Measurements from ENCODE around the gene SPEN. TPM values are rescaled to one million over a fixed set of nuclear protein-coding genes. Genes with fewer than 3 reads are reported as not detected.
A peak's percentile ranks its signal among the peaks of the same experiment; 100 is the strongest.

SPEN gene
- total RNA-seq, 5 donors from 2014 or later (not counting 1 experiment from before 2014, with no cell fraction given): 69.9 to 81.1 (median 72.1) TPM

GRCh38 chr1:15950302-15950701, 102.8 kb downstream of the SPEN start:
- Histone ChIP-seq H3K4me3 (ENCODE audit: control insufficient read depth in 1 of 2, extremely low read depth in 1 of 2, low read length in 1 of 2) (peak overlapping the region in 1 of 2 donors; percentile 37), H3K9me3 (no peaks in the 10 kb centered on the region), H3K36me3 (ENCODE audit: control insufficient read depth in 2 of 2, extremely low read depth in 1 of 2, insufficient read depth in 1 of 2, low read length in 1 of 2) (peaks cover 21 to 37% of the 10 kb centered on the region in 2 donors), H3K27me3 (replicated peaks in 1 of 2; ENCODE audit: control insufficient read depth in 2 of 2, extremely low read depth in 1 of 2, insufficient read depth in 2 of 2, low read length in 1 of 2) (no peaks in the 10 kb centered on the region), H3K4me1 (ENCODE audit: control insufficient read depth in 1 of 2, extremely low read depth in 1 of 2, insufficient read depth in 2 of 2, low read length in 2 of 2) (peaks cover 6 to 77% of the 10 kb centered on the region in 2 experiments), H3K27ac (ENCODE audit: low read length) (peak overlapping the region; percentile 94)
- H3K9me3 Mint-ChIP-seq: no peaks in the 10 kb centered on the region
- DNase-seq: peak in 2 of 35 experiments; percentile 17 to 45
- peaks cover 11% of the 10 kb centered on the region for H3K36me3 Mint-ChIP-seq
- POLR2A ChIA-PET: no interaction called here
- no peak for ATAC-seq (replicated peaks in 1 of 4)
- CTCF ChIA-PET: interaction anchor here in 1 of 2 donors (1.0 to 1.3 kb wide), 2 partner anchors 18 to 35 kb away, joined by 3 read pairs; no protein-coding TSS in a partner anchor
- peak overlapping the region; percentile 89 to 92 for H3K27ac Mint-ChIP-seq
- no CpG with 5 or more reads among the region's 4 CpGs for WGBS (ENCODE audit: insufficient coverage)
- no peaks in the 10 kb centered on the region for H3K27me3 Mint-ChIP-seq
- H3K4me3 Mint-ChIP-seq: peak overlapping the region in 2 of 3 donors; percentile 23 to 68
- peaks cover 60 to 79% (median 71%) of the 10 kb centered on the region in 3 donors for H3K4me1 Mint-ChIP-seq

- no peak overlapping the region for H3K4me3 ChIP-seq (ENCODE audit: control insufficient read depth in 1 of 2, extremely low read depth in 1 of 2, low read length in 1 of 2)
- Mint-ChIP-seq H3K9me3 (no peaks in the 10 kb centered on the region), H3K36me3 (peaks cover 11% of the 10 kb centered on the region), H3K27me3 (no peaks in the 10 kb centered on the region), H3K27ac (peak overlapping the region; percentile 89 to 92), H3K4me1 (peaks cover 64 to 84% (median 75%) of the 10 kb centered on the region in 3 donors), H3K4me3 (peak overlapping the region; percentile 23 to 68 (median 56))
- no peaks in the 10 kb centered on the region for H3K9me3 ChIP-seq
- ATAC-seq (replicated peaks in 1 of 4) (no peak), DNase-seq (peak in 4 of 35 experiments; percentile 25 to 61 (median 40))
- 100% methylated on average over 1 of the region's 10 CpGs for WGBS (ENCODE audit: insufficient coverage)
- CTCF ChIA-PET: interaction anchor here in 1 of 2 donors (1.0 to 1.3 kb wide), 2 partner anchors 18 to 35 kb away, joined by 3 read pairs; no protein-coding TSS in a partner anchor
- peaks cover 19 to 31% of the 10 kb centered on the region in 2 donors for H3K36me3 ChIP-seq (ENCODE audit: control insufficient read depth in 2 of 2, extremely low read depth in 1 of 2, insufficient read depth in 1 of 2, low read length in 1 of 2)
- no peaks in the 10 kb centered on the region for H3K27me3 ChIP-seq (replicated peaks in 1 of 2; ENCODE audit: control insufficient read depth in 2 of 2, extremely low read depth in 1 of 2, insufficient read depth in 2 of 2, low read length in 1 of 2)
- POLR2A ChIA-PET: interaction anchor here in 1 of 2 donors (0.6 kb wide), 1 partner anchor 59 kb away, joined by 9 read pairs; no protein-coding TSS in a partner anchor
- H3K27ac ChIP-seq (ENCODE audit: low read length): peak overlapping the region; percentile 94
- H3K4me1 ChIP-seq (ENCODE audit: control insufficient read depth in 1 of 2, extremely low read depth in 1 of 2, insufficient read depth in 2 of 2, low read length in 2 of 2): peaks cover 6 to 81% of the 10 kb centered on the region in 2 experiments
These were observed 103.3 kb downstream of the SPEN start for GRCh38 chr1:15950763-15951295.

- H3K9me3 ChIP-seq: no peaks in the 10 kb centered on the region
- ChIA-PET POLR2A (interaction anchor here in 1 of 2 donors (0.6 kb wide), 1 partner anchor 60 kb away, joined by 9 read pairs; no protein-coding TSS in a partner anchor), CTCF (interaction anchor here in 1 of 2 donors (1.0 to 1.3 kb wide), 2 partner anchors 17 to 34 kb away, joined by 3 read pairs; no protein-coding TSS in a partner anchor)
- H3K4me3 ChIP-seq (ENCODE audit: control insufficient read depth in 1 of 2, extremely low read depth in 1 of 2, low read length in 1 of 2): no peak overlapping the region
- peaks cover 12 to 85% of the 10 kb centered on the region in 2 experiments for H3K4me1 ChIP-seq (ENCODE audit: control insufficient read depth in 1 of 2, extremely low read depth in 1 of 2, insufficient read depth in 2 of 2, low read length in 2 of 2)
- H3K27ac ChIP-seq (ENCODE audit: low read length): peak overlapping the region; percentile 94
- Mint-ChIP-seq H3K4me3 (peak overlapping the region in 1 of 3 donors; percentile 8), H3K27ac (peak overlapping the region; percentile 89 to 92), H3K4me1 (peaks cover 71 to 89% (median 83%) of the 10 kb centered on the region in 3 donors), H3K36me3 (peaks cover 6% of the 10 kb centered on the region), H3K9me3 (no peaks in the 10 kb centered on the region), H3K27me3 (no peaks in the 10 kb centered on the region)
- peaks cover 14 to 24% of the 10 kb centered on the region in 2 donors for H3K36me3 ChIP-seq (ENCODE audit: control insufficient read depth in 2 of 2, extremely low read depth in 1 of 2, insufficient read depth in 1 of 2, low read length in 1 of 2)
- peak in 8 of 35 experiments; percentile 15 to 56 (median 24) for DNase-seq
- no peaks in the 10 kb centered on the region for H3K27me3 ChIP-seq (replicated peaks in 1 of 2; ENCODE audit: control insufficient read depth in 2 of 2, extremely low read depth in 1 of 2, insufficient read depth in 2 of 2, low read length in 1 of 2)
- ATAC-seq (replicated peaks in 1 of 4): no peak
- WGBS (ENCODE audit: insufficient coverage): 75% methylated on average over 7 of the region's 23 CpGs
These were observed 104.0 kb downstream of the SPEN start for GRCh38 chr1:15951341-15952153.

- peak overlapping the region; percentile 59 to 89 for H3K27ac Mint-ChIP-seq
- Histone ChIP-seq H3K27me3 (replicated peaks in 1 of 2; ENCODE audit: control insufficient read depth in 2 of 2, extremely low read depth in 1 of 2, insufficient read depth in 2 of 2, low read length in 1 of 2) (no peaks in the 10 kb centered on the region), H3K27ac (ENCODE audit: low read length) (no peak overlapping the region), H3K4me1 (ENCODE audit: control insufficient read depth in 1 of 2, extremely low read depth in 1 of 2, insufficient read depth in 2 of 2, low read length in 2 of 2) (peaks cover 12 to 81% of the 10 kb centered on the region in 2 experiments), H3K36me3 (ENCODE audit: control insufficient read depth in 2 of 2, extremely low read depth in 1 of 2, insufficient read depth in 1 of 2, low read length in 1 of 2) (peaks cover 9 to 19% of the 10 kb centered on the region in 2 donors), H3K9me3 (no peaks in the 10 kb centered on the region), H3K4me3 (ENCODE audit: control insufficient read depth in 1 of 2, extremely low read depth in 1 of 2, low read length in 1 of 2) (no peak overlapping the region)
- H3K36me3 Mint-ChIP-seq: peaks cover 6% of the 10 kb centered on the region
- ATAC-seq (replicated peaks in 1 of 4) (no peak), DNase-seq (no peak)
- POLR2A ChIA-PET: no interaction called here
- no peaks in the 10 kb centered on the region for H3K9me3 Mint-ChIP-seq
- H3K4me1 Mint-ChIP-seq: peaks cover 81 to 92% (median 88%) of the 10 kb centered on the region in 3 donors
- no peaks in the 10 kb centered on the region for H3K27me3 Mint-ChIP-seq
- CTCF ChIA-PET: no interaction called here
- peak overlapping the region in 1 of 3 donors; percentile 17 for H3K4me3 Mint-ChIP-seq
- 87% methylated on average over 22 of the region's 27 CpGs for WGBS (ENCODE audit: insufficient coverage)
These were observed 105.1 kb downstream of the SPEN start for GRCh38 chr1:15952317-15953258.

GRCh38 chr1:15953294-15953771, 105.8 kb downstream of the SPEN start:
- H3K27ac Mint-ChIP-seq: peak overlapping the region; percentile 19 to 60
- H3K9me3 Mint-ChIP-seq: no peaks in the 10 kb centered on the region
- WGBS (ENCODE audit: insufficient coverage): 97% methylated on average over 11 of the region's 11 CpGs
- POLR2A ChIA-PET: interaction anchor here in 1 of 2 donors (0.6 kb wide), 1 partner anchor 1531 kb away, joined by 10 read pairs; no protein-coding TSS in a partner anchor
- Histone ChIP-seq H3K4me3 (ENCODE audit: control insufficient read depth in 1 of 2, extremely low read depth in 1 of 2, low read length in 1 of 2) (no peak overlapping the region), H3K9me3 (no peaks in the 10 kb centered on the region), H3K27me3 (replicated peaks in 1 of 2; ENCODE audit: control insufficient read depth in 2 of 2, extremely low read depth in 1 of 2, insufficient read depth in 2 of 2, low read length in 1 of 2) (no peaks in the 10 kb centered on the region), H3K27ac (ENCODE audit: low read length) (no peak overlapping the region), H3K36me3 (ENCODE audit: control insufficient read depth in 2 of 2, extremely low read depth in 1 of 2, insufficient read depth in 1 of 2, low read length in 1 of 2) (peaks cover 9 to 14% of the 10 kb centered on the region in 2 donors), H3K4me1 (ENCODE audit: control insufficient read depth in 1 of 2, extremely low read depth in 1 of 2, insufficient read depth in 2 of 2, low read length in 2 of 2) (peaks cover 12 to 74% of the 10 kb centered on the region in 2 experiments)
- H3K4me1 Mint-ChIP-seq: peaks cover 86 to 91% (median 88%) of the 10 kb centered on the region in 3 donors
- no peaks in the 10 kb centered on the region for H3K27me3 Mint-ChIP-seq
- H3K4me3 Mint-ChIP-seq: no peak overlapping the region
- peaks cover 10% of the 10 kb centered on the region for H3K36me3 Mint-ChIP-seq
- ATAC-seq (replicated peaks in 1 of 4) (no peak), DNase-seq (no peak)
- CTCF ChIA-PET: interaction anchor here in 1 of 2 donors (0.6 kb wide), 1 partner anchor 120 kb away, joined by 5 read pairs; no protein-coding TSS in a partner anchor
